Measurements from ENCODE around the gene WRAP73. TPM values are rescaled to one million over a fixed set of nuclear protein-coding genes. Genes with fewer than 3 reads are reported as not detected.

Gene WRAP73
- total RNA-seq, 1 donor from 2014 or later, result 14.4 TPM

GRCh38 chr1:3598051-3598491, 51.8 kb downstream of the WRAP73 start:
- H3K4me1 ChIP-seq, result no peaks in the 10 kb centered on the region

GRCh38 chr1:3597599-3597964, 52.3 kb downstream of the WRAP73 start:
- no peak for TF ChIP-seq CTCF (IDR thresholded peaks at IDR 0.05)
- Histone ChIP-seq H3K4me3 (no peak overlapping the region), H3K9me3 (no peaks in the 10 kb centered on the region), H3K36me3 (no peaks in the 10 kb centered on the region), H3K4me1 (no peaks in the 10 kb centered on the region), H3K27ac (no peak overlapping the region), H3K27me3 (no peaks in the 10 kb centered on the region)
- DNase-seq (ENCODE audit: low spot score in 2 of 2), result no peak
- intact Hi-C loops (cut with DNase I), result no loop called here

More at GRCh38 chr1:3598051-3598491, 51.8 kb downstream of the WRAP73 start:
- no peak for DNase-seq (ENCODE audit: low spot score in 2 of 2)
- H3K27me3 ChIP-seq, result no peaks in the 10 kb centered on the region
- H3K9me3 ChIP-seq, result no peaks in the 10 kb centered on the region
- no peak for TF ChIP-seq CTCF (IDR thresholded peaks at IDR 0.05)
- no peak overlapping the region for H3K27ac ChIP-seq
- H3K36me3 ChIP-seq, result no peaks in the 10 kb centered on the region
- intact Hi-C loops (cut with DNase I), result no loop called here
- H3K4me3 ChIP-seq, result no peak overlapping the region

- Histone ChIP-seq H3K36me3 (no peaks in the 10 kb centered on the region), H3K9me3 (no peaks in the 10 kb centered on the region), H3K4me3 (no peak overlapping the region), H3K4me1 (no peaks in the 10 kb centered on the region), H3K27me3 (no peaks in the 10 kb centered on the region), H3K27ac (no peak overlapping the region)
- DNase-seq (ENCODE audit: low spot score in 2 of 2), result no peak
- intact Hi-C loops (cut with DNase I), result no loop called here
- TF ChIP-seq CTCF (IDR thresholded peaks at IDR 0.05), result no peak
Observed at GRCh38 chr1:3596663-3597598, 53.0 kb downstream of the WRAP73 start.

- Histone ChIP-seq H3K9me3 (no peaks in the 10 kb centered on the region), H3K27me3 (no peaks in the 10 kb centered on the region), H3K4me1 (no peaks in the 10 kb centered on the region), H3K4me3 (no peak overlapping the region), H3K27ac (no peak overlapping the region), H3K36me3 (no peaks in the 10 kb centered on the region)
- TF ChIP-seq CTCF (IDR thresholded peaks at IDR 0.05), result no peak
- DNase-seq (ENCODE audit: low spot score in 2 of 2), result no peak
- intact Hi-C loops (cut with DNase I), result no loop called here
Observed at GRCh38 chr1:3595949-3596348, 54.0 kb downstream of the WRAP73 start.

GRCh38 chr1:3594706-3595377, 55.1 kb downstream of the WRAP73 start:
- no peaks in the 10 kb centered on the region for H3K36me3 ChIP-seq
- H3K9me3 ChIP-seq, result no peaks in the 10 kb centered on the region
- DNase-seq (ENCODE audit: low spot score in 2 of 2), result no peak
- no peak overlapping the region for H3K27ac ChIP-seq
- intact Hi-C loops (cut with DNase I), result no loop called here
- no peaks in the 10 kb centered on the region for H3K4me1 ChIP-seq
- H3K27me3 ChIP-seq, result no peaks in the 10 kb centered on the region
- no peak overlapping the region for H3K4me3 ChIP-seq
- TF ChIP-seq CTCF (IDR thresholded peaks at IDR 0.05), result no peak
